Breast epithelium (tissue), 3 donors: Measurements from ENCODE around the gene ITPR1.

Experiments
- CTCF ChIP-seq, 3 donors: fragments of 450-650 bp; IDR thresholded peaks; one replicate each; pipeline ENCODE4 v1.5.1; 2016 to 2017; ENCODE audit warnings: antibody characterized with exemption in 3 of 3, mild to moderate bottlenecking in 3 of 3, moderate library complexity in 3 of 3
- POLR2A ChIP-seq: fragments of 450-650 bp; IDR thresholded peaks from one replicate; pipeline ENCODE4 v1.6.1; 2016; ENCODE audit warnings: antibody characterized with exemption, mild to moderate bottlenecking, moderate library complexity
- POLR2AphosphoS5 ChIP-seq, 3 donors: sonication (generic); formaldehyde crosslinking; IDR thresholded peaks; one replicate each; pipeline ENCODE4 v1.6.1; 2017; ENCODE audit warnings: antibody characterized with exemption in 3 of 3

- TF ChIP-seq CTCF (IDR thresholded peaks at IDR 0.05) (no peak), POLR2A (no peak), POLR2AphosphoS5 (IDR thresholded peaks at IDR 0.05) (no peak)
Measured at GRCh38 chr3:4719046-4719501, 225.9 kb downstream of the ITPR1 start.
